Measurements from ENCODE around the gene CHRNB2. TPM values are rescaled to one million over a fixed set of nuclear protein-coding genes. Genes with fewer than 3 reads are reported as not detected.

Gene CHRNB2
- total and polyA plus RNA-seq, 2 of the 8 experiments (the other 6 are each of a cell fraction or from before 2014, with no cell fraction given): 3.1 to 4.1 TPM

- Histone ChIP-seq H2AK5ac (ENCODE audit: low read depth, low read length) (no peak overlapping the region), H2BK5ac (ENCODE audit: low read depth, low read length) (no peak overlapping the region), H3K4me1 (replicated peaks in 1 of 4; ENCODE audit: control insufficient read depth in 3 of 4, insufficient read depth in 4 of 4, low read length in 3 of 4) (no peaks in the 10 kb centered on the region), H3K79me2 (ENCODE audit: control insufficient read depth in 1 of 2, insufficient read depth in 2 of 2, low read length in 2 of 2) (no peaks in the 10 kb centered on the region), H3K23me2 (ENCODE audit: low read depth, low read length) (no peaks in the 10 kb centered on the region), H4K20me1 (replicated peaks in 1 of 2; ENCODE audit: control insufficient read depth in 1 of 2, insufficient read depth in 2 of 2, low read length in 2 of 2) (peaks cover 10 to 18% of the 10 kb centered on the region in 2 experiments), H3K23ac (ENCODE audit: insufficient read length) (no peak overlapping the region), H3K27me3 (replicated peaks in 1 of 4; ENCODE audit: control insufficient read depth in 3 of 4, extremely low read depth in 1 of 4, insufficient read depth in 3 of 4, low read length in 3 of 4) (no peaks in the 10 kb centered on the region), H3K79me1 (ENCODE audit: low read depth, low read length) (peaks cover 2% of the 10 kb centered on the region; the same call in 1 of the 2 replicates), H3K9ac (replicated peaks in 1 of 4; ENCODE audit: extremely low read depth in 1 of 4, low read depth in 3 of 4, low read length in 3 of 4) (no peak overlapping the region), H2AFZ (ENCODE audit: low read length) (no peak overlapping the region), H3K36me3 (ENCODE audit: control insufficient read depth in 2 of 4, insufficient read depth in 4 of 4, low read length in 3 of 4) (peaks cover 71 to 97% (median 89%) of the 10 kb centered on the region in 4 experiments), H3K4ac (replicated peaks; ENCODE audit: insufficient read length, low read depth, low read length) (no peak overlapping the region), H3K4me3 (ENCODE audit: extremely low read depth in 1 of 4, insufficient read depth in 2 of 4, low read depth in 3 of 4, low read length in 4 of 4) (no peak overlapping the region), H3K18ac (ENCODE audit: extremely low read depth, low read length) (no peak overlapping the region), H2BK120ac (replicated peaks; ENCODE audit: low read depth, low read length) (no peak overlapping the region), H2BK20ac (ENCODE audit: low read length) (no peak overlapping the region), H4K91ac (replicated peaks; ENCODE audit: insufficient read length, low read length) (no peak overlapping the region), H2BK15ac (ENCODE audit: low read length) (no peak overlapping the region), H3K4me2 (ENCODE audit: insufficient read depth in 1 of 2, low read depth in 2 of 2, low read length in 2 of 2) (no peak overlapping the region), H3K9me3 (ENCODE audit: insufficient read depth in 2 of 2, low read depth in 1 of 2, low read length in 1 of 2) (no peaks in the 10 kb centered on the region), H2BK12ac (ENCODE audit: low read depth, low read length) (no peak overlapping the region), H3K14ac (ENCODE audit: insufficient read length) (no peak overlapping the region), H4K8ac (ENCODE audit: extremely low read depth, insufficient read depth, low read length) (no peak overlapping the region), H3K56ac (replicated peaks; ENCODE audit: insufficient read length, low read depth, low read length) (no peak overlapping the region), H3K27ac (ENCODE audit: low read depth, low read length) (no peak overlapping the region), H4K5ac (ENCODE audit: insufficient read length, low read depth, low read length) (no peak overlapping the region)
- ChIA-PET CTCF (ENCODE audit: partially characterized antibody) (interaction anchor here (0.8 to 1.4 kb wide), 2 partner anchors 11 to 25 kb away, joined by 3 to 4 read pairs; no protein-coding TSS in a partner anchor), POLR2A (ENCODE audit: partially characterized antibody) (interaction anchor here (1.7 kb wide), 1 partner anchor 13 kb away, joined by 3 read pairs; no protein-coding TSS in a partner anchor)
- FAIRE-seq (no peak), DNase-seq (ENCODE audit: low read depth in 1 of 2, low spot score in 2 of 2) (no peak)
- 93% methylated on average over 9 of the region's 9 CpGs; no CpG with 5 or more reads in 1 of the 2 experiments for WGBS, 2 experiments (ENCODE audit: extremely low coverage in 1 of 2, insufficient coverage in 1 of 2, insufficient read length in 1 of 2, insufficient replicate concordance in 2 of 2, low coverage in 1 of 2, low lambda C conversion rate in 2 of 2, missing lambda C conversion rate in 1 of 2)
- TF ChIP-seq SRF (IDR thresholded peaks at IDR 0.05; ENCODE audit: low read depth, low read length) (no peak), POU5F1 (IDR thresholded peaks at IDR 0.05; ENCODE audit: low read depth, low read length) (no peak), USF2 (IDR thresholded peaks at IDR 0.05; ENCODE audit: low read length) (no peak), SP4 (IDR thresholded peaks at IDR 0.05; ENCODE audit: low read length) (no peak), NRF1 (IDR thresholded peaks at IDR 0.05; ENCODE audit: low read depth, low read length) (no peak), NANOG (IDR thresholded peaks at IDR 0.05; ENCODE audit: insufficient read depth, low read depth, low read length, poor library complexity, severe bottlenecking) (no peak), JUND (IDR thresholded peaks at IDR 0.05; ENCODE audit: low read length) (no peak), KDM5A (IDR thresholded peaks at IDR 0.05; ENCODE audit: low read length) (no peak), SIRT6 (IDR thresholded peaks at IDR 0.05; ENCODE audit: low read length) (no peak), YY1 (IDR thresholded peaks at IDR 0.05; ENCODE audit: low read depth, low read length) (no peak), ZNF274 (IDR thresholded peaks at IDR 0.05; ENCODE audit: borderline replicate concordance, extremely low read depth, low read length) (no peak), CEBPB (IDR thresholded peaks at IDR 0.05; ENCODE audit: low read depth, low read length) (no peak)
These were observed 16.9 kb downstream of the CHRNB2 start for GRCh38 chr1:154584267-154584994.

All from H1 (cell line).